ENCODE measurements around the gene CALD1.

DNA sequence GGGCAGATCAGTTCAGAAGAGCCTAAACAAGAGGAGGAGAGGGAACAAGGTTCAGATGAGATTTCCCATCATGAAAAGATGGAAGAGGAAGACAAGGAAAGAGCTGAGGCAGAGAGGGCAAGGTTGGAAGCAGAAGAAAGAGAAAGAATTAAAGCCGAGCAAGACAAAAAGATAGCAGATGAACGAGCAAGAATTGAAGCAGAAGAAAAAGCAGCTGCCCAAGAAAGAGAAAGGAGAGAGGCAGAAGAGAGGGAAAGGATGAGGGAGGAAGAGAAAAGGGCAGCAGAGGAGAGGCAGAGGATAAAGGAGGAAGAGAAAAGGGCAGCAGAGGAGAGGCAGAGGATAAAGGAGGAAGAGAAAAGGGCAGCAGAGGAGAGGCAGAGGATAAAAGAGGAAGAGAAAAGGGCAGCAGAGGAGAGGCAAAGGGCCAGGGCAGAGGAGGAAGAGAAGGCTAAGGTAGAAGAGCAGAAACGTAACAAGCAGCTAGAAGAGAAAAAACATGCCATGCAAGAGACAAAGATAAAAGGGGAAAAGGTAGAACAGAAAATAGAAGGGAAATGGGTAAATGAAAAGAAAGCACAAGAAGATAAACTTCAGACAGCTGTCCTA lies 154.1 kb downstream of the CALD1 start:
- TF ChIP-seq CREB1 (CRISPR knock-in tag; IDR thresholded peaks at IDR 0.05; ENCODE audit: low read depth) = no peak
- TF ChIP-seq CTCF (conservative IDR thresholded peaks at IDR 0.05; ENCODE audit: low read depth in 2 of 2) = no peak
- TF ChIP-seq JUNB (IDR thresholded peaks at IDR 0.05; ENCODE audit: unreplicated experiment) = no peak

All from GM23338 (cell line).